SK-N-MC (cell line): ENCODE results near the gene GRIP1.

Experiments used
- EZH2 ChIP-seq: fragments of 200-600 bp; sonication (generic); IDR thresholded peaks from one replicate; pipeline ENCODE4 v1.6.1; 2017; ENCODE audit warnings: antibody characterized with exemption
- POLR2AphosphoS5 ChIP-seq: IDR thresholded peaks from 2 replicates; pipeline ENCODE4 v1.6.1; 2012; ENCODE audit warnings: mild to moderate bottlenecking, low read depth, low read length, borderline replicate concordance

DNA sequence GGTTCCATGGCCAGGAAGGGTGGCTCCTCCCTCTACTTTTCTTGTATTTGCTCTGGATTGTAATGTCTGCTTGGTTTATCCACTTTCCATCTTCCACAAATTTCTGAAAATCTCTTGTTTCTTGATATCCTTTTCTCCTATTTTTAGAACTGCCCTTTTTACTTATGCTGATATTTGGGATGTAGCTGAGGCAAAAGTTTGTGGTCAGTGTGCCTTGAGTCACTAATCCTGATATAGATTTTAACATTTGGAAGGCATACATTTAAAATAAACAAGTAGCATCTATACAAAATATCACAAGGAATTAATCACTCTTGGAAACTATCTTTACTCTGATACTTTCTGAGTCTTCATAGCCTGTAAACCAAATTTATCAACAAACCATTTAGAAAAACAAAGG is 11.0 kb downstream of the GRIP1 start:
- TF ChIP-seq EZH2 (no peak), POLR2AphosphoS5 (no peak)
